Activated CD4-positive, CD25-positive, alpha-beta regulatory T cell (primary cell): ENCODE data around the gene ATP6V1E1.
"Not testable (repeated sequence)": the region's sequence is repeated elsewhere in the genome, so short reads cannot be mapped to it uniquely, and the experiment has no call there.

Source experiments
- DNase-seq, 4 experiments: peaks; one replicate each; lab custom pipeline; 2025; lab: John Stamatoyannopoulos, UW

Gene ATP6V1E1

GRCh38 chr22:17628406-17629172, at the start of gene ATP6V1E1:
Gene ATP6V1E1, minus strand, starts transcription at chr22:17628749. Its CDS starts 114 bp downstream, at chr22:17628635.
- DNase-seq, result peak; percentile 71 to 88 (median 87)

DNA sequence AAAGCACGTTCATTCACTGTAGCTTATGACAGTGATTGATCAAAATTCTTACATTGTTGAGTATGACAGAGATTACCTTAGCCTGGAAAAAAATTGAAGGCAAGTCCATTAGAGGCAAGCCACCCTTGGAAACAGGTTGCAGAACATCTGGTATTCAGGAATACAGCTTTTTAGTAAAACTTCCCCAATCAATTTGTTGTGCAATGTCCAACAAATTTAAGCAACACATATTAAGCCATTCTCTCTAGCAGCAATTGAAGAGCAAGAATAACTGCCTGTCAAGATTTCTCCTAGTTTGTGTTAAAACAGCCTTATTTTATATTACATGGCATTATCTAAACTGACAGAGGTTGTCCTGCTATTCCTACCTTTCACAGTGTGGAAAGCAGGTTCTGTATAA, 47.0 kb upstream of the ATP6V1E1 start:
- DNase-seq, result no peak

- no peak for DNase-seq
These were observed 45.6 kb upstream of the ATP6V1E1 start for GRCh38 chr22:17674152-17674551.

GRCh38 chr22:17672417-17672991, 44.0 kb upstream of the ATP6V1E1 start:
- DNase-seq, result no peak

DNA sequence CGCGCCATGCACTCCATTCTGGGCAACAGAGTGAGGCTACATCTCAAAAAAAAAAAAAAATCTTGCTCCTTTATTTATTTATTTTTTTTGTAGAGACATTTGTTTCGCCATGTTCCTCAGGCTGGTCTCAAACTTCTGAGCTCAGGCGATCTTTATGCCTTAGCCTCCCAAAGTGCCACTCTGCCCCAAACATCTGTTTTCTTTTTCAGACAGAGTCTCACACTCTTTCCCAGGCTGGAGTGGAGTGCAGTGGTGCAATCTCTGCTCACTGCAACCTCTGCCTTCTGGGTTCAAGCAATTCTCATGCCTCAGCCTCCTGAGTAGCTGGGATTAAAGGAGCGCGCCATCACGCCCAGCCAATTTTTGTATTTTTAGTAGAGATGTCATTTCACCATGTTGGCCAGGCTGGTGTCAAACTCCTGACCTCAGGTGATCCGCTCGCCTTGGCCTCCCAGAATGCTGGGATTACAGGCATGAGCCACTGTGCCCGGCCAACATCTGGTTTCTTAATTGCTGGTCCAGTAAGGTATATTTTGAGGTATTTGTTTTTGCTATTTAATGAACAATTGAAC, 43.1 kb upstream of the ATP6V1E1 start:
- DNase-seq, result not testable (repeated sequence)

- DNase-seq, result no peak
These were observed 37.3 kb upstream of the ATP6V1E1 start for GRCh38 chr22:17665854-17666253.

DNA sequence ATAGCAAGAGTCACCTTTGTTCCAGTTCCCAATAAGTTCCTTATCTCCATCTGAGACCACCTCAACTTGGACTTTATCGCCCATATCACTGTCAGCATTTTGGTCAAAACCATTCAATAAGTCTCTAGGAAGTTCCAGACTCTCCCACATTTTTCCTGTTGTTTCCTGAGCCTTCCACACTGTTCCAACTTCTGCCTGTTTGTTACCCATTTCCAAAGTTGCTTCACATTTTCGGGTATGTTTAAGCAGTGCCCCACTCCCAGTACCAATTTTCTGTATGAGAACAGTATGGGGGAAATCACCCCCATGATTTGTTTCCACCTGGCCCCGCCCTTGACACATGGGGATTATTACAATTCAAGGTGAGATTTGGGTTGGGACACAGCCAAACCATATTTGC, 36.7 kb upstream of the ATP6V1E1 start:
- DNase-seq, result no peak

GRCh38 chr22:17664414-17665055, 36.0 kb upstream of the ATP6V1E1 start:
- no peak for DNase-seq

GRCh38 chr22:17656870-17657395, 28.4 kb upstream of the ATP6V1E1 start:
- no peak for DNase-seq

GRCh38 chr22:17655289-17655688, 26.7 kb upstream of the ATP6V1E1 start:
- DNase-seq, result no peak

- no peak for DNase-seq
These were observed 20.0 kb upstream of the ATP6V1E1 start for GRCh38 chr22:17648569-17648968.

GRCh38 chr22:17647991-17648390, 19.4 kb upstream of the ATP6V1E1 start:
- no peak for DNase-seq

GRCh38 chr22:17647452-17647851, 18.9 kb upstream of the ATP6V1E1 start:
- DNase-seq, result no peak

DNA sequence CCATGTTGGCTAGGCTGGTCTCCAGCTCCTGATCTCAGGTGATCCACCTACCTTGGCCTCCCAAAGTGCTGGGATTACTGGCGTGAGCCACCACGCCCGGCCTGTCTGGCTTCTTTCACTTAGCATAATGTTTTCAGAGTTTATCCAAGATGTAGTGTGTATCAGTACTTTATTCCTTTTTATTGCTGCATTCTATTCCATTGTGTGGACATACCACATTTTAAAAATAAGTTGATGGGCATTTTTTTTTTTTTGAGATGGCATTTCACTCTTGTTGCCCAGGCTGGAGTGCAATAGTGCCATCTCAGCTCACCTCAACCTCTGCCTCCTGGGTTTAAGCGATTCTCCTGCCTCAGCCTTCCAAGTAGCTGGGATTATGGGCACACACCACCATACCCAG, 13.8 kb upstream of the ATP6V1E1 start:
- DNase-seq, result not testable (repeated sequence)

- DNase-seq, result no peak
These were observed 12.7 kb upstream of the ATP6V1E1 start for GRCh38 chr22:17641269-17641668.

GRCh38 chr22:17639247-17639741, 10.7 kb upstream of the ATP6V1E1 start:
- DNase-seq, result no peak

DNA sequence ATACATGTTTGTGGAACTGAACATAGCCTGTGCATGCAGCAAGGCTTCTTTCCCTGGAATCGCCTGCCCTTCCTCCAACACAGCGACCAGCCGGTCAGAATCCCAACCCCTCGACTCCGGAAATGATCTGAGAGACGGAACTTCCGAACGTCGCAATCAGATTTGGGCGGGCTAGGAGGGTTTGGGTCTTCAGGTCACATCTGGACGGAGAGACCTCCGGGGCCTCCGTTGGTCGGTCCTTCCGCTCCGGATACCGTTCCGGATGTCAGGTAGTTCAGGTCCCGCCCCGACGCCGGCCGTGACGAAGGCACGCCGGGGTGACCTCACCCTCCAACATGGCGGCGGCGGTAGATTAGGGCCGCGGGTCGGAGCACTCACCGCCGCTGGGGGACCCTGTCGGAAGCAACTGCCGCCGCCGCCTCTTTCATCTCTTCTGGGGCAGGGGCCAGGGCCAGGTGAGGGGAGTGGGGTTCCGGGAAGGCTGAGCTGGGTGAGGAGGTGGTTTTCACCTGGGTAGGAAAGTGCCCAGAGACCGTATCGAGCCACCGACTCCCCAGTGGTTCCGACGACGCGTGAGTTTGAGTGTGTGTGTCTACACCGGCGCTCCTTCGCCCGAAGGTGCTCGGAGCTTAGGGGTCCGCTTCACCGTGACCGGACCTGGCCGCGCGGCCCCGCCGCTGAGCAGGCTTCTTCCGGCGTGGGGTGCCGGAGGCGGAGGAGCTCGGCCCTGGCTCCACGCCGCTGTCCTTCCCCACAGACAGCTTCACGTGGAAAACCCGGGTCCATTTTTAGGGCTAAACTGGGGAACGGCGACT, 10.1 kb upstream of the ATP6V1E1 start, which contains the start of gene BCL2L13:
Gene BCL2L13 (plus strand): TSS at position 326 of the 815 bp plus-strand sequence. CDS start 16,955 bp downstream, outside the sequence.
- DNase-seq, result peak; percentile 73 to 82 (median 80)

GRCh38 chr22:17638182-17638431, 9.6 kb upstream of the ATP6V1E1 start:
- DNase-seq, result no peak

DNA sequence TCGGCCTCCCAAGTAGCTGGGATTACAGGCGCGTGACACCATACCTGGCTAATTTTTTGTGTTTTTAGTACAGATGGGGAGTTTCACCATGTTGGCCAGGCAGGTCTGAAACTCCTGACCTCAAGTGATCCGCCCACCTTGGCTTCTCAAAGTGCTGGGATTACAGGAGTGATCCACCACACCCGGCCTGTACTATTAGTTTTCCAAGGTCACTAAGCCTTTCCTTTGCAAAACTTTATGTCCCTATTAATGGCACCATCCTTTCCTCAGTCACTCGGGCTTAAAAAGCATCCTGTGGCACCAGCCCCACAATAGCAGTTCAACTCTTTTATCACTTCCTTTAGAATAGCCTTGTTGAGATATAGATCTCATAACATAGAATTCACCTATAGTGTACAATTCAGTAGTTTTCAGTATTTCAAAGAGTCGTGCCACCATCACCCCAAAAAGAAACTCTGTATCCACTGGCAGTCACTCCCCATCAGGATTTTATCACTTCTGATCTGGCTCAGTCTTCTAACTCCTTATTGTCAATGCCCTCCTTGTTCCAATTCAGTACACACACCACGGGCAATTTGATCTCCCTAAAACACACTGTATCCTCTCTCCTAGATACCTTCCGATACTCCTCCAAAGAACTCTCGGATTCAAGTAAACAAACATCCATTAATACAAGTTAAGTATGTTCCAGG, 9.1 kb upstream of the ATP6V1E1 start:
- no peak for DNase-seq

DNA sequence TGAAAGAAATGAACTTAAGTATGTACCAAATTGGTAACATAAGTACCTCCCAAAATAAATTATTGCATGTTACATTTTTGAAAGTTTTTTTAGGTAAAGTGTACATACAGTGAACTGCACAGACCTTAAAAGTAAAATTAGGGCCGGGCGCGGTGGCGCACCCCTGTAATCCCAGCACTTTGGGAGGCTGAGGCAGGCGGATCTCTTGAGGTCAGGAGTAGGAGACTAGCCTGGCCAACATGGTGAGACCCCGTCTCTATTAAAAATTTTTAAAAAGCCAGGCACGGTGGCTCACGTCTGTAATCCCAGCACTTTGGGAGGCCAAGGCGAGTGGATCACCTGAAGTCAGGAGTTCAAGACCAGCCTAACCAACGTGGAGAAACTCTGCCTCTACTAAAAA, 8.3 kb upstream of the ATP6V1E1 start:
- DNase-seq, result not testable (repeated sequence)

DNA sequence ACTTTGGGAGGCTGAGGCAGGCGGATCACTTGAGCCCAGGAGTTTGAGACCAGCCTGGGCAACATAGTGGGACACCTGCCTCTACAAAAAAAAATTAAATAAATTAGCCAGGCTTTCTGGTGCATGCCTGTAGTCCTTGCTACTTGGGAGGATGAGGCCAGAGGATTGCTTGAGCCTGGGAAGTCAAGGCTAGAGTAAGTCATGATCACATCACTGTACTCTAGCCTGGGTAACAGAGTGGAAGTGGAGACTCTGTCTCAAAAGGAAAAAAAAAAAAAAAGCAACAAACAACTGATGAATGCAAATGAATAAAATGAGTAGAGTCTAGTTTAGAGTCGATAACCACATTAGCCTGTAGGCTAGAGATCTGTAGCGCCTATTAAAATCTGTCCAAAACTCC, 6.1 kb upstream of the ATP6V1E1 start:
- DNase-seq, result no peak
